ENCODE data around the gene ALS2.

- no peak for TF ChIP-seq CTCF (IDR thresholded peaks at IDR 0.05)
- TF ChIP-seq EZH2 (IDR thresholded peaks at IDR 0.05; ENCODE audit: borderline replicate concordance, insufficient read depth, low read depth, low read length, poor library complexity, severe bottlenecking), result no peak
Observed at GRCh38 chr2:201777869-201778268, 2.9 kb downstream of the ALS2 start.

All from B cell (primary cell).